Uterus (tissue), 2 donors: ENCODE data around the gene WDR76.

ENCODE experiments used
- POLR2A ChIP-seq, 2 donors: fragments of 450-650 bp; IDR thresholded peaks; one replicate each; pipeline ENCODE4 v1.6.1; 2016; ENCODE audit warnings: antibody characterized with exemption in 2 of 2, mild to moderate bottlenecking in 1 of 2, moderate library complexity in 1 of 2
- TF ChIP-seq, protein P1 (sequence below), 4 experiments: fragments of 200-600 bp in 2 of 4; fragments of 450-650 bp in 2 of 4; sonication (generic) in 2 of 4; IDR thresholded peaks; one replicate each; pipeline ENCODE4 v1.5.1; 2016 to 2019; ENCODE audit warnings: antibody characterized with exemption in 4 of 4, mild to moderate bottlenecking in 2 of 4, moderate library complexity in 1 of 4

- TF ChIP-seq, protein P1, sequence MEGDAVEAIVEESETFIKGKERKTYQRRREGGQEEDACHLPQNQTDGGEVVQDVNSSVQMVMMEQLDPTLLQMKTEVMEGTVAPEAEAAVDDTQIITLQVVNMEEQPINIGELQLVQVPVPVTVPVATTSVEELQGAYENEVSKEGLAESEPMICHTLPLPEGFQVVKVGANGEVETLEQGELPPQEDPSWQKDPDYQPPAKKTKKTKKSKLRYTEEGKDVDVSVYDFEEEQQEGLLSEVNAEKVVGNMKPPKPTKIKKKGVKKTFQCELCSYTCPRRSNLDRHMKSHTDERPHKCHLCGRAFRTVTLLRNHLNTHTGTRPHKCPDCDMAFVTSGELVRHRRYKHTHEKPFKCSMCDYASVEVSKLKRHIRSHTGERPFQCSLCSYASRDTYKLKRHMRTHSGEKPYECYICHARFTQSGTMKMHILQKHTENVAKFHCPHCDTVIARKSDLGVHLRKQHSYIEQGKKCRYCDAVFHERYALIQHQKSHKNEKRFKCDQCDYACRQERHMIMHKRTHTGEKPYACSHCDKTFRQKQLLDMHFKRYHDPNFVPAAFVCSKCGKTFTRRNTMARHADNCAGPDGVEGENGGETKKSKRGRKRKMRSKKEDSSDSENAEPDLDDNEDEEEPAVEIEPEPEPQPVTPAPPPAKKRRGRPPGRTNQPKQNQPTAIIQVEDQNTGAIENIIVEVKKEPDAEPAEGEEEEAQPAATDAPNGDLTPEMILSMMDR (IDR thresholded peaks at IDR 0.05) = no peak
- TF ChIP-seq POLR2A (IDR thresholded peaks at IDR 0.05) = no peak
These were observed 17.7 kb upstream of the WDR76 start for GRCh38 chr15:43808960-43809678.
